Erythroblast (primary cell): Measurements from ENCODE around the gene ATP1A4.

Experiments
- DNase-seq, 2 experiments: peaks; one replicate each; lab custom pipeline; 2025; lab: John Stamatoyannopoulos, UW
- GATA1 ChIP-seq: IDR thresholded peaks from 2 replicates; pipeline ENCODE4 v1.6.1; 2011; ENCODE audit warnings: low read depth, mild to moderate bottlenecking, control low read depth, low read length, moderate library complexity
- POLR2A ChIP-seq: IDR thresholded peaks from 2 replicates; pipeline ENCODE4 v1.6.1; 2011; ENCODE audit warnings: mild to moderate bottlenecking, low read length

ATP1A4 gene

DNA sequence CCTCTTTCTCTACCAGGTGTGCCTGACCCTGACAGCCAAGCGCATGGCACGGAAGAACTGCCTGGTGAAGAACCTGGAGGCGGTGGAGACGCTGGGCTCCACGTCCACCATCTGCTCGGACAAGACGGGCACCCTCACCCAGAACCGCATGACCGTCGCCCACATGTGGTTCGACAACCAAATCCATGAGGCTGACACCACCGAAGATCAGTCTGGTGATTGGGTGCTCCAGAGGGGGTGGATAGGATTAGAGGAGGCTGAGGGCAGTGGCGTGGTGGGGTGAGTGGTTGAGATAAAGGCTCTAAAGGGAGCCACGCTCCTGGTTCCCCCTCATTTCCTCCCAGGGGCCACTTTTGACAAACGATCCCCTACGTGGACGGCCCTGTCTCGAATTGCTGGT, 22.8 kb upstream of the ATP1A4 start:
- TF ChIP-seq GATA1: no peak
- TF ChIP-seq POLR2A: no peak
- no peak for DNase-seq

DNA sequence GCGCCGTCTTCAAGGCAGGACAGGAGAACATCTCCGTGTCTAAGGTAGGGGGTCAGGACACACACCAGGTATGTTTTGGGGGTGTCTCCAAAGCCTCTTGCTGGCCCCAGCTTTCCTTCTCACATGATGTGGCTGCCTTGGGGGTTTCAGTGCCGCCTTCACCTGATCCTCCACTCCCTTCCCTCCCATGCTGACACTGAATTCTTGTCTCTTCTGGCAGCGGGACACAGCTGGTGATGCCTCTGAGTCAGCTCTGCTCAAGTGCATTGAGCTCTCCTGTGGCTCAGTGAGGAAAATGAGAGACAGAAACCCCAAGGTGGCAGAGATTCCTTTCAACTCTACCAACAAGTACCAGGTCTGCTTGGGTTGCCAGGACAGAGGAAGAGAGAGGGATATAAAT, 22.4 kb upstream of the ATP1A4 start:
- no peak for DNase-seq

DNA sequence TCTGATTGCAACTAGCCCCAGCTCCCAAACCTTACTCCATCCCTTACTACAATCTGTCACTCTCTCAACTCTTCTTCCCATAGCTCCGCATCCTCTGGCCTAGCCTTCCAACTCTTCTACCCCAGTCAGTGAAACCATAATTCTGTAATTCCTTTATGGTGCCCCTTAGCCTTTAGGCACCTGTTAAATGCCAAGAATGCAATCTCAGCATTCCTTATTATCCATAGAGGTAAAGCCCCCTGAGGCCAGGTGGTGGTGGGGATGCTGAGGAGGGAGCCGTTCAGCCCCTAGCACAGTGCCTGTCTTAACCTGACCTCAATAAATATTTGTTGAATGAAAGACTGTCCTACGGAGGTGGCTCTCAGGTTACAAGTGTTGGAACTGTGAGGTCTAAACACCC, 21.8 kb upstream of the ATP1A4 start:
- no peak for DNase-seq
- TF ChIP-seq GATA1: no peak
- TF ChIP-seq POLR2A: no peak

More for the DNA sequence above, 22.4 kb upstream of the ATP1A4 start:
- TF ChIP-seq POLR2A (no peak), GATA1 (no peak)

GRCh38 chr1:160129966-160130365, 21.4 kb upstream of the ATP1A4 start:
- no peak for DNase-seq
- no peak for TF ChIP-seq GATA1
- TF ChIP-seq POLR2A: no peak

DNA sequence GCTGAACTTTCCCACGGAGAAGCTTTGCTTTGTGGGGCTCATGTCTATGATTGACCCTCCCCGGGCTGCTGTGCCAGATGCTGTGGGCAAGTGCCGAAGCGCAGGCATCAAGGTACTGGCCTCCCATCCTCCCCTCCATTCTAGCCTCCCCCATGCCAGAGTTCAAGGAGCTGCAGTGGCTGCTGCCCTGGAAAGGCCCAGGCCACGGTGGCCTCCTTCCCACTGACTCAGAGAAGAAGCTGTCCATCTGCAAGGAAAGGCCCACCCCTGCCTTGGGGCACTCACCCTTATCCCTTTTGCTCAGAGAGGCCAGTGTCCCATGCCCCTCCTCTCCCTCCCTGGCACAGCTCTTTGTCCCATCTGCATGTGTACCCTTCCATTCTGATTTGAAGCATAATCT, 20.9 kb upstream of the ATP1A4 start:
- TF ChIP-seq POLR2A (no peak), GATA1 (no peak)
- no peak for DNase-seq

DNA sequence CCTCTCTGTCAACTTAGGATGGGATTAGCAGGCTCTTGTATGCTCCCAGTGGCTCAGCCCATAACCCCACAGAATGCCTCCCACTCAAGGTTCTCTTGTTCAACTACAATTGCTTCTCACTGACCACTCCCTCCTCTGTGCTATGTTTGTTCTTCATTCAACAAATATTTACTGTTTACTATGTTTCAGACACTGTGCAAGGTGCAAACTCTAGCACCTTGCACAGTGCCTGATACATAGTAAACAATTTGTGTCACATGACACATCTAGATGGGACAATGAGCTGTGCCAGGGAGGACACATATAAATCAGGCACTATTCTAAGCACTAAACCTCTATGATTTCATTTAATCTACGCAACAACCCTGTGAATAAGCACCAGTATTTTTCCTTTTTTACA, 20.5 kb upstream of the ATP1A4 start:
- no peak for TF ChIP-seq GATA1
- DNase-seq: no peak

DNA sequence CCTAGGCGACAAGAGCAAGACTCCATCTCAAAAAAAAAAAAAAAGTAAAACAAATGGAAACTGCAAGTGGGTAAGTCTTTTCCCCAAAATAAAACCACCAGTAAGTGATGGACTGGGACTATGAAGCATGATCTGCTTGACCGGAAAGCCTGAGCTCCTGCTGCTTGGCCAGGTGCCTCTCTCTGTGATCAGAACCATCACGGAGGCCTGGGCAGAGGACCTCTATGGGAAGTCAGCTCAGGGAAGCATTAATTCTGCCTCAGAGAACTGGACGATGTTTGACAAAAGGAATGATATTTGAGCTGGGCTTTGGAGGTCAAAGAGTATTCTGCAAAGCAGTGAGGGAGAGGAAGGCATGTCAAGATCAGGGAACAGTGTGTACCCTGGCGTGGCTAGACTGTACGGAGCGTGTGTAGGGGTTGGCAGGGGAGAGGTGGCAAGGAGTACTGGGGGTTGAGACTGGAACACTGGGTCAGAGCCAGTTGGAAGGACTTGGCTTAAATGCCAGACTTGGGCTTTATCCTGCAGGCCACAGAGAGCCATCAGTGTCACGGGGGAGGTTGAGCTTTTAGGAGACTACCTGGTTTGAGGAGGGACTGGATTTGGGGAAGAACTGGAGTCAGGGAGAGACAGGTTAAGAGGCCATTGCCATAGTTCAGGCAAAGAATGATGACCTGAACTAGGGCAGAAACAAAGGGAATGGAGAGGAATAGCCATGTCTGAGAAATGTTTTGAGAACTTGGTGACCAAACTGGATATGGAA, 19.4 kb upstream of the ATP1A4 start:
- no peak for TF ChIP-seq POLR2A
- TF ChIP-seq GATA1: no peak
- no peak for DNase-seq

GRCh38 chr1:160133990-160134770, 17.2 kb upstream of the ATP1A4 start:
- no peak for DNase-seq
- no peak for TF ChIP-seq GATA1
- no peak for TF ChIP-seq POLR2A

GRCh38 chr1:160134791-160135572, 16.4 kb upstream of the ATP1A4 start:
- DNase-seq: no peak
- TF ChIP-seq POLR2A (no peak), GATA1 (no peak)

DNA sequence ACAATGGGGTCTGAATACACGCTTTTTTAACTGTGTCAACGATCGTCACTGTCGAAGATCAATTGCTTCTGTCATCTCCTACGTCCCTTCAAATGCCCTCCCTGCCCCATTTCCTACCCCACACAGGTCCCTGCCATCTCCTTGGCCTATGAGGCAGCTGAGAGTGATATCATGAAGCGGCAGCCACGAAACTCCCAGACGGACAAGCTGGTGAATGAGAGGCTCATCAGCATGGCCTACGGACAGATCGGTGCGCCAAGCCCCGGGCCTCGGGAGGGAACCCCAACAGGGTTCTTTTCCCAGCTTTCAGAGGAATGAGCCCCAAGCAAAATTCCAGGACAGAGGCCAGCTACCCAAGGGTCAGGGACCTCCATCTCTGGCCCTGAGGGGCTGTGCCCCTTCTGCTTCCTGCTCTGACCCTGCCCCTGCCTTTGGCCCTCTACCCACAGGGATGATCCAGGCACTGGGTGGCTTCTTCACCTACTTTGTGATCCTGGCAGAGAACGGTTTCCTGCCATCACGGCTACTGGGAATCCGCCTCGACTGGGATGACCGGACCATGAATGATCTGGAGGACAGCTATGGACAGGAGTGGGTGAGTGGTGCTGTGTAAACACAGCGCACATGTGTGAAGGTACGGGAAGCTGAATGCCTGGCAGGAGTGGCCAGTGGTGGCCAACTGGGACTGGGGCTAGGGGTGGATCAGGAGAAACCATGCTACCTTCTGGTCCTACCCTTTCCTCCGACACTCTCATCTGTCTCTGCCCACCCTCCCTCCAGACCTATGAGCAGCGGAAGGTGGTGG, 15.1 kb upstream of the ATP1A4 start:
- no peak for TF ChIP-seq POLR2A
- no peak for TF ChIP-seq GATA1
- no peak for DNase-seq

- TF ChIP-seq POLR2A: no peak
- TF ChIP-seq GATA1: no peak
- DNase-seq: no peak
These were observed 14.5 kb upstream of the ATP1A4 start for GRCh38 chr1:160136926-160137200.

- TF ChIP-seq POLR2A (no peak), GATA1 (no peak)
- no peak for DNase-seq
These were observed 14.1 kb upstream of the ATP1A4 start for GRCh38 chr1:160137216-160137862.

GRCh38 chr1:160139840-160140239, 11.6 kb upstream of the ATP1A4 start:
- DNase-seq: no peak
- TF ChIP-seq GATA1: no peak
- no peak for TF ChIP-seq POLR2A
